Stimulated activated naive CD4-positive, alpha-beta T cell (primary cell): ENCODE results near the gene CHST3.

Source experiments
- DNase-seq, 6 experiments: peaks; one replicate each; lab custom pipeline; 2025; lab: John Stamatoyannopoulos, UW

CHST3 gene

DNA sequence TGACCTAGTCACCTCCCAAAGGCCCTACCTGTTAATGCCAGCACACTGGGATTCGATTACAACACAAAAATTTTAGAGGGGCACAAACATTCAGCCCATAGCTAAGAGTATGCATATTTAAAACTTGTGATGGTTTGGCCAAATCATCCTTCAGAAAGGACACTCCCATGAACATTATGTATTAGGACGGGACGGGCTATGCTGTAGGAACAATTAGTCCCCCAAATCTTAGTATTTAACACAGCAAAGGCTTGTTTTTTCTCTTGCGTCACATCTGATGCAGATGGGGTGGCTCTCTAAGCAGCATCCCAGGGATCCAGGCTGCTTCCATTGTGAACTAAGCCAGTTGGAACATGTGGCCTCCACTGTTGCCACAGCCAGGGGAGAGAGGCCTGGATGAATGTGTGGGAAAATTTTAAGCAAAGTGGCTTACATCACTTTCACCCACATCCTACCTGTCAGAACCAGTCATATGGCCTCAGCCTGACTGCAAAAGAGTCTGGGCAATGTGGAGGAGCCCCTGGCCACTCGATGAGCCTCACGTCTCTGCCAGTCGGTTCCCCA, 26.6 kb downstream of the CHST3 start:
- DNase-seq, result no peak

DNA sequence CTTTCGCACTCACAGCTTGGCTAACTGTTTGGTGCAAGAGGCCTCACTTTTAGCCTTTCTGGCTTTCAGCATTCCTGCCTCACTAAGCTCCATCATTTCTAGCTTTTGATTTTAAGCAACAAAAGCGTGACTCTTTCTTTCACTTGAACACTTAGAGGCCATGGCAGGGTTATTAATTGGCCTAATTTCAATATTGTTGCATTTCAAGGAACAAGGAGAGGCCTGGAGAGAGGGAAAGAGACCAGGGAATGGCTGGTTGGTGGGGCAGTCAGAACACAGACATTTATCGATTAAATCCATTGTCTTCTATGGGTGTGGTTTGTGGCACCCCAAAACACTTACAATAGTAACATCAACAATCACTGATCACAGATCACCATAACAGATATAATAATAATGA, 31.3 kb downstream of the CHST3 start:
- no peak for DNase-seq

DNA sequence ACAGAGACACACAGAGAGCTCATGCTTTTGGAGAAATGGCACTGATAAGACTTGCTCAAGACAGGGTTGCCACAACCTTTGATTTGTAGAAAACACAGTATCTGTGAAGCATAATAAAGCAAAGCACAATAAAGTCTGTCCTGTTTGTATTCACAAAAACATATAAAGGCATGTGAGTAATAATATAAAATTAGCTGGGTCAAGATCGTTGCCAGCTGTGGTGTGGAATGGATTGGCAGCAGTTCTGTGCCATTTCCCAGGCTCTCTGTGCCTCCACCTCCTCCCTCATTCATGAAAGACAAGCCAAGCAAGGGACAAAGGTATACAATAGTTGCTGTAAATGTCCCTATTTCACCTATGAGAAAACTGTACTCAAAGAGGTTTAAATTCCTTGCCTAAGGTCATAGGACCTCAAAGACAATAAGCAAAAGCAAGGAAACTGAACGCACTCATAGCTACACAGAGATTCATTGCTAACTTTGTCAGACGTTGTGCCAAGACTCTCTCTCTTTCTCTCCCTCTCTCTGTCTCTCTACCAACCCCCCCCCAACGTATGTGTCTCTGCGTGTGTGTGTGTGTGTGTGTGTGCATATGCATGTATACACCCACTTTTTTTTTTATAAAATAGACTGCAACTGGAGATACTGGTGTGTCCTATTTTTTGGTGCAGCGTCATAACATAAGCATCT, 31.8 kb downstream of the CHST3 start:
- no peak for DNase-seq

DNA sequence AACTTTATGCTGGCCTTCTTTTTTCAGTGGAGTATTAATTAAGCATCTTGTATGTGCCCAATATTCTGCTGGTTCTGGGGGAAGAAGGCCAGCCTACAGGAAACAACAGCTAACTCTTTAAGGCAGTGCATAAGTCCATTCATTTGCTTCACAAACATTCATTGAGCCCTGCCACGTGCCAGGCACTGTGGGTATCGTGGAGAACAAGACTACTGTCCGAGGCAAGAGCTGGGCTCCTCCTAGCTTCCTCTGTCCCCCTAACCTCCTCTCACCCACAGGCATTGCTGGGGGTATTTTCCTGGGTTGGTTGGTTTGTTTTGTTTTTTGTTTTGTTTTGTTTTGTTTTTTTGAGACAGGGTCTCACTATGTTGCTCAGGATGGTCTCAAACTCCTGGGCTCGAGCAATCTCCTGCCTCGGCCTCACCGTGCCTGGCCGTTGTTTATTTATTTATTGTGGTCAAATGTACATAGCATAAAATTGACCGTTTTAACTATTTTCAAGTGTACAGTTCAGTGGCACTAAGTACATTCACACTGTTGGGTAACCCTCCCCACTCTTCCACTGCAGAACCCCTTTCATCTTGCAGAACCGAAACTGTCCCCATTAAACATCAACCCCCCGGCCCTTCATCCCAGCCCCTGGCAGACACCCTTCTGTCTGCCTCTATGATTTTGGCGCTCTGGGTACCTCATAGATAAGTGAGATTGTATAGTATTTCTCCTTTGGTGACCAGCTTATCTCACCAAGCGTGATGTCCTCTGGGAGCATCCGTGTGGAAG, 32.6 kb downstream of the CHST3 start:
- DNase-seq, result no peak

DNA sequence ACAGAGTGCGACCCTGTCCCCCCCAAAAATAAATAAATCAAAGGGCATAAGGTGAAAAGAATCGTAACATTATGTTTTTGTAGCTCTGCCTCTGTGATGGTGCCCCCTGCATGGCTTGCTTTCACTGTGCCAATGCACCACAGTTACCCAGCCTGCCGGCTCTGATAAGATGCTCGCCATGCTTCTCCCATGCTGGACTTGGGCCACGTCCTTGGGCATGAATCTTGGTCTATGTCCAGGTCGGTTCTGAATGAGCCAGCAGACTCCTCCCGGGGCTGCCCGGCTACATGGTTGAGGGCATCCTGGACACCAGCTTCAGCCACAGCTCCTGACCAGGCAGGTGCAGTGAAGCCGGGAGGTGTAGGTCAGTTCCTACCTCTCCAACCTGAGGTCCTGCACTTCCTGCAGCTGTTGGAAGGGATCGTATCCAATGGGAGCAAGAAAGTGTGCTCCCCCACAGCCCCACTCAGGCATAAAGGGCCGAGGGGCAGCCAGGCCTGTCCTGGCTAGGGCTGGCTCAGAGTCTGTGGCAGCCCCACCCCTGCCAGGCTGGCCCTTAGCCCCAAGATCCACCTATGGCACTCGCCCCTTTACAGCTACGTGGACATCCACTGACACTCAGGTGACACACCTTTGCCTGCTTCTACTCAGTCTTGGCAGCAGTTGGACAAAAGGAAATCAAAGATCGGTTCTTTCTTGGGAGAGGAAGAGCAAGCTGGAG, 34.1 kb downstream of the CHST3 start:
- DNase-seq, result no peak

DNA sequence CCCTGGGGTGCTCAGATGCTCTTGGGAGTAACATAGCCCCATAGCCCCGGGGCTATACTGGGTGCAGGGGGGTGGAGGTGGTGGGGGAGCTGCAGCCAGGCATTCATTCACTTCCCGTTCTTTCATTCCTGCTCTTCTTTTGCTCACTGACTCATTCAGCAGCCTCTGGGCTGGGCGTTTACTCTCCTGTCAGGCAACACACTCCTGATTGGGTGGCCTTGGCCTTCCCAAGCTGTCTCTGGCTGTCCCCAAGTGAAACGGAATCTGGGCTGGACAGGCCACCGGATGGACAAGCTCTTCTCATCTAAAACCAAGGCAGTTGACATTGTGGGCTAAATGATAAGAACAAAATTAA, 34.6 kb downstream of the CHST3 start:
- DNase-seq, result no peak

DNA sequence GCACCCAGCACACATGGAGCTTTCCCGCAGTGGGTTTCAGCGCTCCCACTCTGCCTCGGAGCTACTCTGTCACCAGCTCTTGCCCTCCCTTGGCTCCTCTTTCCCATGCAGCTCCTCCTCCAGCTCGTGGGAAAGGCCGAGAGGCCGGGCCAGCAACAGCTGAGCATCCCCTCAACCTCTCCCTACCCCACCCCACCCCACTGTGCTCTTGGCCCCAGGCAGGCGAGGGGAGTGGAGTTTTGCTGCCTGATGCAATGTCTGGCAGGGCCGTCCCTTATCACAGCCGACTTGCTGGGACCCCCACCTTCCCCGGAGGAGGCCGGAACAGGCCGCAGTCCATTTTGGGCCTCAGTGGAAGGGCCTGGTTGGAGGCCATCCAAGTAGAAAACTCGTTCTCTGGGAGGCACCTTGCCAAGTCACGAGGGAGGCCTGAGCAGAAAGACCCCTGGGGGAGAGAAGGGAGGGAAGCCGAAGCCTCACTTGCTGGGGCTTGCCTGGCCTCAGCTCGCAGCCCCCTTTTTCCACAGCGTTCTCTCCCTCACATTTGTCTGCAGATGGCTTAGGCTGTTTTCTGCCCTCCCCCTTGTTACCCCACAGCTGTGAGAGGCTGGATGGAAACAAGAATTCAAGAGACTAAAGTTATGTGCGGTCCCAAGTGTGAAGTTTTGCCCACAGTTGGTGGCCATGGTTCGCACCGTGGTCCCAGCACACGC, 35.3 kb downstream of the CHST3 start:
- DNase-seq, result no peak

DNA sequence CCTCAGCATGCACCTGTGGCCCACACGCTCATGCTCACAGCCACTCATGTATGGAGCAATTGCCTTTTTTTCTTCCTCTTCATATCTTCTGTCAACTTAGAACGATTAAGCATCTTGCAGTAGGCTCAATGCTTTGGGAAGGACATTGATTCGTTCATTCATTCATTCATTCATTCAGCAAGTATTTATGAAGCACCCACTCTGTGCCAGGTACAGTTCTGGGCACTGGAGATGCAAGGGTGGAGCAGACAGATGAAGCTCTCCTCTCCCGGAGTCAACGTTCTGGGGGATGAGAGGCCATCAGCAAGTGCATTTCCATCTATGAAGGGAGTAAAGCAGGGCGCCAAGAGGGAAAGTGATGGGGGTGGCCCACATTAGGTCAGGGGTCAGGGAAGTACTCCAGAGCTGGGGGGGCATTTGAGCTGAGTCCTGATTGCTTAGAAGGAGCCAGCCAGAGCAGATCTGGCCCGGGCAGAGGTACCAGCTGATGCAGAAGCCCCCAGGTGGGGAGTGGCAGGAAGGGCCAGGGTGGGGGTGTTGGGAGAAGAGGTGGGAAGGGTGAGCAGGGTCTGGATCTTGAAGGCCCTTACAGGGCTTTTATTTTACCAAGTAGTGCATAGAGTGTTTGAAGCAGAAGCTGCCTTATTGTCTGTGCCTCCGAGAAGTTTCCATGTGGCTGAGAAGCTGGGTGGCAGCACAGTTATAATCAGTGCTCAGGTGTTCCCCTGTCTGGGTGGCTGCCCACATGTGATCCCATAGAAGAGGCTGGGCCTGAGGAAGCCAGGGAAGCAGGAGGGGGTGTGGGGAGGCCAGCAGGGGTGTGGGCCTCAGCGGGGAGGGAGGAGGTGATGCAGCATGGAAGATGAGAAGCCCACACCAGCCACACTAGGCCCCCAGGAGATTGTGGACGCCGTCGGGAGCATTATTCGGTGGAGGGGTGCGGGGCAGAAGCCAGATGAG, 36.2 kb downstream of the CHST3 start:
- no peak for DNase-seq

DNA sequence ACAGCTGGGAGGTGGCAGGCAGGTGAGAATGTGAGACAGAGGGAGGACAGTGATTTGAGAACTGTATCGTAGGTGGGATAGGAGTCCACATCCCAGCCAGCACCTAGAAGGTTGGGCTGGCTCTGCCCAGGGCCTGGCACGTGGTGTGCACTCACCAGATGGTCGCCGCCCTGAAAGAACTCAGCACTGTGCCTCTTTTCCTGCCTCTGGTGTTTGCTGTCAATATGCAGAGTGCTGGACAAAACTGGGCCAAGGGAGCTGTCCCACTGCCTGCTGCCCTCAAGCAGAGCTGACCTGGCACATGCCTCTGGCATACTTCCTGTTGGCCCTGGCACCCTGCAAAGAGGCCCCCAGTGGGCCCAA, 36.8 kb downstream of the CHST3 start:
- no peak for DNase-seq

DNA sequence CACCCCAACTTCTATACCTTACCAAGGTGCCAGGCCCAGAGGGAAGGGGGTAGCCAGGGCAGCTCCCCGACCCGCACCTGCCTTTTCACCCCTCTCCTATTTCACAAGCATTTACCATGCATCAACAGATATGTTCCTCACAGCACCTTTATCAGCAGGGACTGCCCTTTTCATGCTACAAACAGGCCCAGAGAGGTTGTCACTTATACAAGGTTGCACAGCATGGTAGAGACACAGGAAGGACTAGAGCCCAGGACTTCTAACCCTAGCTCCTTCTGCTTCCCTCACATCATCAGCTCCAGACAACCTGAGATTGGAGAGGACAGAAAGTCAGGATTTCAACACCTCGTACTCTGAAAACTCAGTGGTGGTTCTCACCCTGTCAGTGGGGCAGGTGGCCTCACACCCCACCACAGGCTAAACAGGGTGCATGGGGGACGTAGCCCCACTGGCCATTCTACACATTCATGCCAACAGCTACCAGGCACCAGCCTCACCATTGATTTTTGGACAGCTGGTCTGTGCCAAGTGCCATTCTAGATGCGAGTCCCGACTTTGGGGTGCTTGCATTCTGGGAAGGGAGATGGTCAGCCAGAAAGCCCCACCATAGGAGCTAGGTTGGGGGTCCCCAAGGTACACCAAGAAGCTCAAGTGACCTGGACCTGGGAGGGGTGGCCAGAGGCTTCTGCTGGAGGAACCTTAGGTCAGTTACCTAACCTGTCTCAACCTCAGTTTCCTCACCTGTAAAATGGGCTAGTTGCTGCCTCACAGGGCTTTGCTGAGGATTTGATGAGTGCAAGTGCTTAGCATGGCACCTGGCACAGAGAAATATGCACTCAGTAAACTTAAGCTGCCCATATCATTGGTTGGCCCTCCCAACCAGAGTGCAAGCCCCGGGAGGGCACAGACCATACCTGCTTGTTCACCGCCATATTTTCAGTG, 38.4 kb downstream of the CHST3 start:
- no peak for DNase-seq

DNA sequence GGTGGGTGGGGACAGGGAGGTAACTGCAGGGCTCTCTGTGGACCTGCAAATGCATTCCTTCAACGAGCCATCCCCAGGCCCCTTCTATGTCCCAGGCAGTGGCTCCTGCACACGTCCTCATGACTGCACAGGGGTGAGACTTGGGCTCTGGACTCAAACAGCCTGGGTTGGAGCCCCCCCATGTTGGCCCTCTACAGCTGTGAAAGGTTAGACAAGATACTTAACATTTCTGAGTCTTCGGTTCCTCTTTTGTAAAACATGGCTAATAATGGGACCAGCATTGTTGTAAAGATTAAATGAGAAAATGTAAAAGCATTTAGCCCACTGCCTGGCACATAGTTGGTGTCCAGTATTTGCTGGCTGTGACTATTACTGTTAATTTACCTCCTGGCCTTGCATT, 41.8 kb downstream of the CHST3 start:
- no peak for DNase-seq

DNA sequence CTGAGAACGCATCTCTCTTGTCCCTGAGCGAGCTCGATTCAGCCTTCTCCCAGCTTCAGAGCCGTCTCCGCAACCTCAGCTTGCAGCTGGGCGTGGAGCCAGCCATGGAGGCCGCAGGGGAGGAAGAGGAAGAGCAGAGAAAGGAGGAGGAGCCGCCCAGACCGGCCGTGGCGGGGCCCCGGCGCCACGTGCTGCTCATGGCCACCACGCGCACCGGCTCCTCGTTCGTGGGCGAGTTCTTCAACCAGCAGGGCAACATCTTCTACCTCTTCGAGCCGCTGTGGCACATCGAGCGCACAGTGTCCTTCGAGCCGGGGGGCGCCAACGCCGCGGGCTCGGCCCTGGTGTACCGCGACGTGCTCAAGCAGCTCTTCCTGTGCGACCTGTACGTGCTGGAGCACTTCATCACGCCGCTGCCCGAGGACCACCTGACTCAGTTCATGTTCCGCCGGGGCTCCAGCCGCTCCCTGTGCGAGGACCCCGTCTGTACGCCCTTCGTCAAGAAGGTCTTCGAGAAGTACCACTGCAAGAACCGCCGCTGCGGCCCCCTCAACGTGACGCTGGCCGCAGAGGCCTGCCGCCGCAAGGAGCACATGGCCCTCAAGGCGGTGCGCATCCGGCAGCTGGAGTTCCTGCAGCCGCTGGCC, 43.2 kb downstream of the CHST3 start:
- DNase-seq, result no peak

DNA sequence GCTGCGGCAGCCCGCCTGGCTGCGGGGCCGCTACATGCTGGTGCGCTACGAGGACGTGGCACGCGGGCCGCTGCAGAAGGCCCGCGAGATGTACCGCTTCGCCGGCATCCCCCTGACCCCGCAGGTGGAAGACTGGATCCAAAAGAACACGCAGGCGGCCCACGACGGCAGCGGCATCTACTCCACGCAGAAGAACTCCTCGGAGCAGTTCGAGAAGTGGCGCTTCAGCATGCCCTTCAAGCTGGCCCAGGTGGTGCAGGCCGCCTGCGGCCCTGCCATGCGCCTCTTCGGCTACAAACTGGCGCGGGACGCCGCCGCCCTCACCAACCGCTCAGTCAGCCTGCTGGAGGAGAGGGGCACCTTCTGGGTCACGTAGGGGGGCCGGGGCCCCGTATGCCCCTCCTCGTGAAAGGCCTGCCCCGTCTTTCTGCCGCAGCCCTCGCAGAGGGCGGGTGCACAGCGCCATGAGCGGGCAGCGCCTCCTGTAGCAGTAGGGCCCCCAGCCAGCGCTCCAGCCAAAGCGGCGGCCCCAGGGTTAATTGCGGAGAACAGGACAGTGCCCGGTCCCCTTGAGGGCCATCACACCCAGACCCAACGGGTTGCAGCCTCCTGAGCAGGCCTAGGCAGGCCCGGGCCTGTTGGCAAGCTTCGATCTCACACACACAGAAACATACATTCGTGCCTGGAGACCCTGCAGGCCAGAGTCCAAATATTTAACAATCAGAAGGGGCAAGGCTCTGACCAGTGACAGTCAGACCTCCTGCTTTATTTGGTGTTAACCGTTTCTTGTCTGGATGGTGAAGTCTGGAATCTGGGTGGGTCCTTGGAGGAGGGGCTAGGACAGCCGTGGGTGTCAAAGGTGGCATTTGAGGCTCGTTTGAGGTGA, 44.1 kb downstream of the CHST3 start:
- no peak for DNase-seq

DNA sequence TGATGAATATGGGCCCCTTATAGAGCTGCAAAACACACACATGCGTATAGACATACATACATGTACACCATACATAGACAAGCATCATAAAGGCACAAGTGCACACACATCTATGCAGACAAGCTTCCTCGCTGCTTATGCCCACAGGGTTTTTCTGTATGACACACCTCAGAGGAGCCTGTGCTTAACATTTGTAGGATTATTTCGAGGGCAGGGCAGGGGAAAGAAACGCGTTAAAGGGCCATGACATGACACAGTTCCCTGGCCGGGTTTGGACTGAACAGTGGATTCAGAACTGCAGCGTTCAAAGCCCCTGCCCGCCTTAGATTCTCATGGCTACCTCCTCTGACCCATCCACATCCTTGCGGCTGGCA, 44.8 kb downstream of the CHST3 start:
- no peak for DNase-seq

DNA sequence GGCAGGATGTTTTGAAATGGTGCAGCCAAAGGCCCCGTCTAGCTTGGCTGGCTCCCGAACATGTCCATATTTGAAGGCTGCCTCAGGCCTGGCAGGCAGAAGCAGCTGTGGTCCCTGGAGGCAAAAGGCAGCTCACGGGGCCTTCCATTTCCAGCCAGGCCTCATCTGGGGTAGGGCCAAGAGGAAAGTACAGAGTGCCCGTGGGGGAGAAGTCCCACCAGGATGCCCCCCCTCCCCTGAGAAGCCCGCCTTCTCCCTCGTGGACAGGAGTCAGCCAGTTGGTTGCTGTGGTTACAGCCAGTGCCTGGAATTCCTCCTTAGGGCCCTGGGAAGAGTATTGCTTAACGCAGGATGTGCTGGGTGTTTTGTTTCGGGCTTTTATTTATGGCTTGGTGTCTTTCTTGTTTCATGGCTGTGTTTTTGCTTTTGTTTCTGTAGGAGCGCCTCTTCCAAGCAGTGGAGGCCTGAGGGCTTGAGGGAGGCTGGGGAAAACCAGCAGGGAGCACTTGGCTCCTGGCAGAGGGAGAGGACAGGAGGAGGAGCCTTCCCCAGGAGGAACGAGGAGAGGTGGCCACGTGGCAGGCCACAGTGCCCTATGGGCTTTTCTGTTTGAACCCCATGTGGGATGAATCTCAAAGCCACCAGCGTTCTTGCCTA, 45.4 kb downstream of the CHST3 start:
- no peak for DNase-seq

DNA sequence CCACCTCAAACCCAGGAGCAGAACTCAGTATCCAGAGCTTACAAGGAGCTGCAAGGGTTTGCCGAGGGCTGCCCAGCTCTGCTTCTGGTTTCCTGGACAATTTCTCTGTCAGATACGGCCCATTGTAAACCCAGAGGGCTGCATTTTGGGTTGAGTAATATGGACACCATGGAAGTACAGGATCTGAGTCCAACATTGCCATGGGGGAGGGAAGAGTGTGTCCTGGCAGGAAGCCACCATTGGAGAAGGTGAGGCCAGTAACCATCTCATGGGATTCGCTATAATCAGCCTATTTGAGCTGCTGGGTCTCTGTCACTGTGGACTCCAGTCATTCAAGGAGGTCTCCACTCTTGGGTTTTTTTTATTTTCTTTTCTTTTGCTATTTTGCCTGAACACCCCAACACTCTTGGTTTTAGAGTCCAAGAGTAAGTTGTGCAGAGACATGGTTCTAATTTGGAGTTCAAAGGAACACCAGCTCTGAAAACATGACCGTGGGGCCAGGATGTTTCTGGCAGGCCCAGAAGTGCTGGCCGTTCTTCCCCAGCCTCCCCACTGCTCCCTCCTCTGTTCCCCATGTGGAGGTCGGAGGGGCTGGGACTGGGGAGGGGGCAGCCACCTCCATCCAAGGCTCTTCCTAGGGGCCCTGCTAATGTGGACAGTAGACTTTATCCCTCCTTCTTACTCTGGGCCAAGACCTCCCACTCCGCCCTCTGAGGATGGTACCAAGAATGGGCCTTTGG, 46.2 kb downstream of the CHST3 start:
- no peak for DNase-seq

DNA sequence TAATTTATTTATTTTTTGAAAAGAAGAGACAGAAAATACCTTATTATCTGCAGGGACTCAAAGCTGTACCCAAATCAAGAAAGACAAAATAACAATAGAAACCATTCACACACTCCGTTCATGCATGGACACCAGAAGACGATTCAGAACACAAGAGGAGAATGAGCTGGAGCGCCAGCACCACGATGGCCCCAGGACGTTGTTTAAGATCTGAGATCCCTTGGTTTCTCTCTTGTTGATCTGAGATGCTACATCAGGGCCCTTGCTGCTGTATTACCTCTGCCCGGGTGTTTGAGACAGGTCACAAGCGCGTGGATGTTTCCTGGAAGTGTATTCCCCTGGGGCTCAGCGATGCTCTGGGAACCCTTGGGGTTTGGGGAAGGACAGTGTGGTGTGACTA, 46.8 kb downstream of the CHST3 start:
- DNase-seq, result no peak
